Activated CD4-positive, alpha-beta memory T cell treated with anti-CD3 and anti-CD28 coated beads for 36 hours (primary cell): ENCODE data around the gene CD79A. TPM values are rescaled to one million over a fixed set of nuclear protein-coding genes. Genes with fewer than 3 reads are reported as not detected.

ENCODE experiments used
- CTCF ChIA-PET: fragments of 350-600 bp; sonication (Branson Sonifier 250); formaldehyde crosslinking; loops from one replicate; lab custom pipeline; 2021; ENCODE audit warnings: antibody characterized with exemption, inconsistent platforms; lab: Charles Lee
- POLR2A ChIA-PET: fragments of 350-600 bp; sonication (Branson Sonifier 250); formaldehyde crosslinking; loops from one replicate; lab custom pipeline; 2021; ENCODE audit warnings: antibody characterized with exemption; lab: Charles Lee
- DNase-seq: peaks from one replicate; pipeline ENCODE4 v3.0.0-alpha.2; 2020
- H3K27ac Mint-ChIP-seq: one replicate; pipeline ENCODE4 v1.8.0; 2021; ENCODE audit warnings: mixed read lengths
- H3K27me3 Mint-ChIP-seq: one replicate; pipeline ENCODE4 v1.8.0; 2021; ENCODE audit warnings: mixed read lengths
- H3K36me3 Mint-ChIP-seq: one replicate; pipeline ENCODE4 v1.8.0; 2021; ENCODE audit warnings: mixed read lengths
- H3K4me1 Mint-ChIP-seq: one replicate; pipeline ENCODE4 v1.8.0; 2021; ENCODE audit warnings: low read depth, mixed read lengths
- H3K4me3 Mint-ChIP-seq: one replicate; pipeline ENCODE4 v1.8.0; 2021; ENCODE audit warnings: mild to moderate bottlenecking, mixed read lengths
- H3K9me3 Mint-ChIP-seq: one replicate; pipeline ENCODE4 v1.8.0; 2021; ENCODE audit warnings: mixed read lengths
- intact Hi-C: fragments of 100-400 bp; cut with micrococcal nuclease; formaldehyde crosslinking; loops from one replicate; pipeline ENCODE4 v1.15.1; 2023
- total RNA-seq, 2 experiments: library from RNA; stranded (reverse); gene quantifications; one replicate each; pipeline ENCODE4 v1.2.3, GENCODE V29; 2021

The CD79A gene
- total RNA-seq, 2 experiments from 2014 or later = 1.5 to 1.6 TPM

- DNase-seq = no peak
- Mint-ChIP-seq H3K27ac (peak overlapping the region; percentile 82), H3K4me1 (peaks cover 75% of the 10 kb centered on the region), H3K36me3 (peaks cover 71% of the 10 kb centered on the region), H3K9me3 (no peaks in the 10 kb centered on the region), H3K4me3 (peak overlapping the region; percentile 36), H3K27me3 (no peaks in the 10 kb centered on the region)
- intact Hi-C loops = no loop called here
- ChIA-PET CTCF (interaction anchor here (0.9 to 1.0 kb wide), 2 partner anchors 86 to 88 kb away, joined by 3 read pairs; no protein-coding TSS in a partner anchor), POLR2A (interaction anchor here (2.9 kb wide), 1 partner anchor 81 kb away, joined by 9 read pairs; no protein-coding TSS in a partner anchor)
These were observed 12.7 kb upstream of the CD79A start for GRCh38 chr19:41864374-41864773.

DNA sequence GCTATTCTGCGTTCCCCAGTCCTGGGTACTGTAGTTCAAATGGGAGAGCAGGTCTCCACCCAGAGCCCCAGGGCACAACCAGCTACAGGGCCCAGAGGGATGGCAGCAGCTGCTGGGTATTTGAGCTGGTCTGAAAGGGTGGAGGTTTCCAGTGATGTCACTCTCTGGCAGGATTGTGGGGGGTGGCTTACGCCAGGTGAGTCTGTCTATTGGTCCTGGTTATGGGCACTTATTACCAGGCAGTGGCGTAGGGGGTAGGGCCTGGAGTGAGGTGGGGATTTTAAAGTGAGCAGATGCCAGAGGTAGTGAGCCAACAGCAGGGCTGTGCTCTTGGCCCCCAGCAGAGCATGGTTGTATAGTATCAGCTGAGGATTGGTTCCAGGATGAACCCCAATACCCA lies 10.8 kb upstream of the CD79A start:
- ChIA-PET CTCF (no interaction called here), POLR2A (interaction anchor here (0.9 kb wide), 1 partner anchor 17 kb away, joined by 3 read pairs; the partner anchor contains the start of gene ARHGEF1)
- peaks cover 88% of the 10 kb centered on the region for H3K4me1 Mint-ChIP-seq
- peak overlapping the region; percentile 71 for H3K27ac Mint-ChIP-seq
- DNase-seq = no peak
- H3K4me3 Mint-ChIP-seq = peak overlapping the region; percentile 40
- H3K9me3 Mint-ChIP-seq = no peaks in the 10 kb centered on the region
- H3K36me3 Mint-ChIP-seq = peaks cover 76% of the 10 kb centered on the region
- H3K27me3 Mint-ChIP-seq = no peaks in the 10 kb centered on the region
- intact Hi-C loops = no loop called here

DNA sequence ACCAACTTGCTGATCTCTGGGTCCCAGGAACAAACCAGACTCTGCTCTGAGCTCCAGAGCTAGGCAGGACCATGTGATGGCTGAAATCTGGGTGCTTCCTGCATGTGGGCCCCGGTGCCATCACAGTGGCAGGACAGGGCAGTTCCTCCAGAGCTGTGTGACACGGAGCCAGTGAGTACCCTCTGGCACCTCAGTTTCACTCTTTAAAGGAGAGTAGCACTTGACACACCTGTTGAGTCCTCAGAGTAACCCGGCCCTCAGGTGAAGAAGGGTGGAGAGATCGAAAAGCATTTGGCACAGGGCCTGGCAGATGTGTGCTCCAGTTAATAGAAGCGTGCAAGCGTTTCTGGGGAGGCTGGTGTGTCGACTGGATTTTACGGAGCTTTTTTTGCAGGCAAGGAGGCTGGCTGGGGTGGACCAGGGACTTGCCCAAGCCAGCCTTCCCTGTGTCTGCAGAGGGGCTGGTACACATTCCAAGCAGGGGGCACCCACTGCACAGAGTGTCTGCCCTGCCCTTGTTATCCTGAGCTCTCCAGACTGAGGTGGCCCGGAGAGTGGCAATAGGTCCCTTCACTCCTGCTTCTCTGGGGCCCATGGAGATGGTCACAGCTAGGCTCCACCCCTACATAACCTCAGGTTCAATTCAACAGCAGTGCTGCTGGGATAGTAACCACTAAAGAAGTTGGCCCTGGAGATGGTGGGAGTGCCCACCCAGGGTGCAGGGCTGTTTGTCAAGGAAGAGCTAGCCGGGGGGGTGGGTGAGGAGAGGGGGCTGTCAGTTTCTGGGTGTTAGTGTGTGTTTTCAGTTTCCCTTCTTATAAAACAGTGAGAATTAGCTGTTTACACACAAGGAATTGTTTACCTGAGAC lies 8.7 kb upstream of the CD79A start:
- Mint-ChIP-seq H3K4me3 (no peak overlapping the region), H3K36me3 (peaks cover 70% of the 10 kb centered on the region), H3K27me3 (no peaks in the 10 kb centered on the region), H3K9me3 (no peaks in the 10 kb centered on the region), H3K4me1 (peaks cover 85% of the 10 kb centered on the region), H3K27ac (peak overlapping the region; percentile 96)
- CTCF ChIA-PET = interaction anchor here (1.4 to 1.9 kb wide), 2 partner anchors 18 to 84 kb away, joined by 4 to 7 read pairs; no protein-coding TSS in a partner anchor
- POLR2A ChIA-PET = interaction anchor here (0.9 to 2.4 kb wide), 6 partner anchors 8 to 89 kb away, joined by 3 to 22 read pairs (median 5); partner anchors contain the start of gene RPS19
- DNase-seq = no peak
- intact Hi-C loops = no loop called here

- peaks cover 67% of the 10 kb centered on the region for H3K36me3 Mint-ChIP-seq
These were observed 8.1 kb upstream of the CD79A start for GRCh38 chr19:41868989-41869300.

DNA sequence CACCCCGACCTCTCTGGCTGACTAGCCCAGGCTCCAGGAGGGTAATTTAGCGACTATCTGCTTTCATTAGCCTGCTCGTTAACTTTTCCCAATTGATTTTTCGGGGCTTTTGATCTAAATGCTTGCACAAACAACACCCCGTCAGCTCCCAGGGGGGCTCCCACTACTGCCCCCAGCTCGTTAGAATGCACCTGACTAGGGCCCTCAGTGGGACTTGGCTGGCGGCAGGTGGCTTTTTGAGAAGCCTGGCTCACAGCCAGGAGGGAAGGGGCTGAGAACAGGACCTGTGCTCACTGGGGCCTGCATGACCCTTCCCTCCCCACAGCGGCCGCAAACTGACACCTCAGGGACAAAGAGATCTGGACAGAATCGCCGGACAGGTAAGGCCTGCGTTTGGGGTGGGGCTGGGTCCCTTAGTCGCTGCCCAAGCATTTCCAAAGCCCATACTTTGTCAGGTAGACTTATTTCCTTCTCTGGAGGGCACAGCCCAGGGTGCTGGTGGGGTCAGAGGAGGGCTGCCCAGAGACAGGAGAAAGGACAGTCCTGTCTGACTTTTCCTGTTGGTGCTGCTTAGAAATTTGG lies 7.6 kb upstream of the CD79A start:
- CTCF ChIA-PET = interaction anchor here (1.9 to 6.4 kb wide), 2 partner anchors 10 to 83 kb away, joined by 7 to 51 read pairs; partner anchors contain the start of gene RPS19
- intact Hi-C loops = no loop called here
- Mint-ChIP-seq H3K36me3 (peaks cover 62% of the 10 kb centered on the region), H3K4me3 (no peak overlapping the region), H3K27me3 (no peaks in the 10 kb centered on the region), H3K27ac (peak overlapping the region; percentile 96), H3K9me3 (no peaks in the 10 kb centered on the region), H3K4me1 (peaks cover 80% of the 10 kb centered on the region)
- DNase-seq = no peak
- POLR2A ChIA-PET = interaction anchor here (1.5 to 4.6 kb wide), 5 partner anchors 9 to 88 kb away, joined by 4 to 84 read pairs (median 17); partner anchors contain the start of genes ARHGEF1 and RPS19

More at GRCh38 chr19:41868989-41869300, 8.1 kb upstream of the CD79A start:
- no peak overlapping the region for H3K4me3 Mint-ChIP-seq
- intact Hi-C loops = no loop called here
- peaks cover 83% of the 10 kb centered on the region for H3K4me1 Mint-ChIP-seq
- no peaks in the 10 kb centered on the region for H3K27me3 Mint-ChIP-seq
- POLR2A ChIA-PET = interaction anchor here (0.9 to 2.4 kb wide), 6 partner anchors 9 to 88 kb away, joined by 3 to 22 read pairs (median 5); partner anchors contain the start of gene RPS19
- DNase-seq = no peak
- no peaks in the 10 kb centered on the region for H3K9me3 Mint-ChIP-seq
- CTCF ChIA-PET = interaction anchor here (1.9 kb wide), 1 partner anchor 83 kb away, joined by 7 read pairs; no protein-coding TSS in a partner anchor
- H3K27ac Mint-ChIP-seq = peak overlapping the region; percentile 96

- DNase-seq = peak; percentile 66
- ChIA-PET POLR2A (interaction anchor here (0.6 to 4.6 kb wide), 5 partner anchors 9 to 75 kb away, joined by 3 to 84 read pairs (median 4); partner anchors contain the start of genes ARHGEF1 and RPS19), CTCF (interaction anchor here (1.4 to 8.3 kb wide), 3 partner anchors 11 to 82 kb away, joined by 4 to 119 read pairs (median 51); partner anchors contain the start of genes ARHGEF1 and RPS19)
- Mint-ChIP-seq H3K4me3 (peak overlapping the region; percentile 32), H3K27me3 (no peaks in the 10 kb centered on the region), H3K36me3 (peaks cover 55% of the 10 kb centered on the region), H3K4me1 (peaks cover 78% of the 10 kb centered on the region), H3K9me3 (no peaks in the 10 kb centered on the region), H3K27ac (peak overlapping the region; percentile 96)
- intact Hi-C loops = loop anchor here (2.0 to 10.0 kb wide), 5 partner anchors 16 to 324 kb away; partner anchors contain the start of gene ERFL
These were observed 6.6 kb upstream of the CD79A start for GRCh38 chr19:41870401-41870873.

DNA sequence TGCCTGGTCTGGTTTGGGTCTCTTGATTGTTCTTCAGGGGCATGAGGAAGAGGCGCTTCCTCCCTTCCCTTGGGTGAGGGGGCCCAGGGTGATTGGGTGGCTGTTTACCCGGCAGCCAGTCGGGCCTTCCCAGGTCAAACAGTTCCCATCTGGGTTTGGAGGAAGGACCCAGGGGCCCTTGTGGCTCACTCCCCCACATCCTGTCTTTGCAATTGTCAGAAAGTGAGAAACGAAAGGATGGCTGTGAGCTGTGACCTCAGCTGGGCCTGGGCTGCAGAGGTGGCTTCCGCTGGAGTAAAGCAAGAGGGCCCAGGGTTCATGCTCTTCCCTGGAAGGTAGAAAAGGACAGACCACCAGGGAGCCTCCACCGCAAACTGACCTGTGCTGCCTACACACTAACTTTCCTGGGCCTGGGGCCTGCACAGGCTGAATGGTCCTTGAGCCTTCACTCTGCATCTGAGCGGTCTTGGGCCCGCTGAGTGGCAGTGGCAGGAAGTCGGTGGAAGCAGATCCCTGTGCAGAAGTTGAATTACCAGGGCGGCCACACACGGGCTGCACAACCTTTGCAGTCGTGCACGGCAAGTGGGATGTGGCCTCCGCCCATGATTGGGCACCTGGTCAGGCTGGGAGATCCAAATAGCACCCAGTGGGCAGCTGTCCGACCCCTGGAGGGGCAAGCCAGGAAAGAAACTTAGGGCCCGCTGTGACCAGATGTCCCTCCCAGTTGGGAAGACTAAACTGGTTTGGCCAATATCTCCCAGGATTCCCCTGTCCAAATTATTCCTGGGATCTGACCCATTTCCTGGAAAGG lies 5.3 kb upstream of the CD79A start:
- H3K4me1 Mint-ChIP-seq = peaks cover 82% of the 10 kb centered on the region
- ChIA-PET POLR2A (interaction anchor here (1.1 to 4.7 kb wide), 6 partner anchors 11 to 88 kb away, joined by 3 to 84 read pairs (median 18); partner anchors contain the start of genes ARHGEF1, RABAC1 and RPS19), CTCF (interaction anchor here (0.9 to 8.3 kb wide), 9 partner anchors 12 to 158 kb away, joined by 3 to 119 read pairs (median 18); partner anchors contain the start of genes ARHGEF1, RABAC1 and RPS19)
- no peaks in the 10 kb centered on the region for H3K27me3 Mint-ChIP-seq
- intact Hi-C loops = loop anchor here (1.0 to 10.0 kb wide), 6 partner anchors 11 to 324 kb away; partner anchors contain the start of genes ERFL and RPS19
- H3K36me3 Mint-ChIP-seq = peaks cover 48% of the 10 kb centered on the region
- DNase-seq = peak; percentile 90
- no peaks in the 10 kb centered on the region for H3K9me3 Mint-ChIP-seq
- H3K4me3 Mint-ChIP-seq = peak overlapping the region; percentile 36
- H3K27ac Mint-ChIP-seq = peak overlapping the region; percentile 96

DNA sequence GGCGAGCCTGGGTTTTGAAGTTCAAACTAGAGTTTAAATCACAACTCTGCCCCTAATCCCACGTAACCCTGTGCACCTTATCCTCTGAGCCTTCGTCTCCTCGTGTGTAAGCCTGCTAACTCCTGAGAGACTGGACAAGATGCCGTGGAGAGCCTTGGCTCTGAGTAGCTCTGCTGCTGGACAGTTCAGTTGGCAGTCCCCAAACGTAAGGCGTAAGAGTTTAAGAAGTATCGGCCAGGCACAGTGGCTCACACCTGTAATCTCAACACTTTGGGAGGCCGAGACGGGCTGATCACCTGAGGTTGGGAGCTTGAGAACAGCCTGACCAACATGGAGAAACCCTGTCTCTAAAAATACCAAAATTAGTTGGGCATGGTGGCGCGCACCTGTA lies 4.7 kb upstream of the CD79A start:
- intact Hi-C loops = loop anchor here (5.0 to 10.0 kb wide), 2 partner anchors 322 to 325 kb away; no protein-coding TSS in a partner anchor
- H3K27ac Mint-ChIP-seq = peak overlapping the region; percentile 96
- H3K27me3 Mint-ChIP-seq = no peaks in the 10 kb centered on the region

GRCh38 chr19:41872775-41873647 lies 4.1 kb upstream of the CD79A start:
- Mint-ChIP-seq H3K4me1 (peaks cover 84% of the 10 kb centered on the region), H3K9me3 (no peaks in the 10 kb centered on the region), H3K27me3 (no peaks in the 10 kb centered on the region), H3K27ac (peak overlapping the region; percentile 96), H3K36me3 (peaks cover 42% of the 10 kb centered on the region), H3K4me3 (no peak overlapping the region)
- intact Hi-C loops = loop anchor here (1.0 to 10.0 kb wide), 3 partner anchors 78 to 326 kb away; no protein-coding TSS in a partner anchor
- POLR2A ChIA-PET = interaction anchor here (1.0 to 4.7 kb wide), 10 partner anchors 11 to 86 kb away, joined by 3 to 84 read pairs (median 4); partner anchors contain the start of genes ARHGEF1, RABAC1 and RPS19
- CTCF ChIA-PET = interaction anchor here (1.0 to 8.3 kb wide), 14 partner anchors 10 to 250 kb away, joined by 3 to 119 read pairs (median 5); partner anchors contain the start of genes ARHGEF1, RABAC1 and RPS19
- peak; percentile 80 for DNase-seq

More for the DNA sequence above, 4.7 kb upstream of the CD79A start:
- H3K36me3 Mint-ChIP-seq = peaks cover 48% of the 10 kb centered on the region
- no peak for DNase-seq
- ChIA-PET POLR2A (interaction anchor here (1.1 to 4.7 kb wide), 8 partner anchors 11 to 87 kb away, joined by 3 to 84 read pairs (median 6); partner anchors contain the start of genes ARHGEF1, RABAC1 and RPS19), CTCF (interaction anchor here (0.9 to 8.3 kb wide), 14 partner anchors 12 to 251 kb away, joined by 3 to 119 read pairs (median 5); partner anchors contain the start of genes ARHGEF1, RABAC1 and RPS19)
- H3K9me3 Mint-ChIP-seq = no peaks in the 10 kb centered on the region
- H3K4me1 Mint-ChIP-seq = peaks cover 84% of the 10 kb centered on the region
- no peak overlapping the region for H3K4me3 Mint-ChIP-seq
